Suprapubic skin (tissue), 4 donors: ENCODE measurements around the gene FAM241B. TPM values are rescaled to one million over a fixed set of nuclear protein-coding genes. Genes with fewer than 3 reads are reported as not detected.

Experiments used
- DNase-seq, 2 donors: peaks; one replicate each; pipeline ENCODE4 v3.0.0-alpha.2; 2019; ENCODE audit warnings: low spot score in 2 of 2
- H3K27ac ChIP-seq: fragments of 200-600 bp; sonication (generic); one replicate; pipeline ENCODE4 v1.5.1; 2019
- H3K27me3 ChIP-seq: fragments of 200-600 bp; sonication (generic); one replicate; pipeline ENCODE4 v1.5.1; 2019
- H3K36me3 ChIP-seq: fragments of 200-600 bp; sonication (generic); one replicate; pipeline ENCODE4 v1.5.1; 2019
- H3K4me1 ChIP-seq: fragments of 200-600 bp; sonication (generic); one replicate; pipeline ENCODE4 v1.5.1; 2019
- H3K4me3 ChIP-seq: fragments of 200-600 bp; sonication (generic); one replicate; pipeline ENCODE4 v1.5.1; 2019; ENCODE audit warnings: mild to moderate bottlenecking
- H3K9me3 ChIP-seq: fragments of 200-600 bp; sonication (generic); one replicate; pipeline ENCODE4 v1.5.1; 2019
- CTCF ChIP-seq, 2 donors: fragments of 200-600 bp in 1 of 2; fragments of 450-650 bp in 1 of 2; sonication (generic) in 1 of 2; IDR thresholded peaks; one replicate each; pipeline ENCODE4 v1.5.1; 2016 to 2019; ENCODE audit warnings: antibody characterized with exemption in 2 of 2, mild to moderate bottlenecking in 1 of 2, moderate library complexity in 1 of 2
- EP300 ChIP-seq: sonication (generic); formaldehyde crosslinking; IDR thresholded peaks from one replicate; pipeline ENCODE4 v1.6.1; 2017; ENCODE audit warnings: antibody characterized with exemption
- POLR2A ChIP-seq, 2 donors: fragments of 450-650 bp; IDR thresholded peaks; one replicate each; pipeline ENCODE4 v1.6.1; 2017; ENCODE audit warnings: antibody characterized with exemption in 2 of 2, mild to moderate bottlenecking in 2 of 2, moderate library complexity in 2 of 2
- POLR2AphosphoS5 ChIP-seq, 3 donors: sonication (generic); formaldehyde crosslinking; IDR thresholded peaks; one replicate each; pipeline ENCODE4 v1.6.1; 2017; ENCODE audit warnings: antibody characterized with exemption in 3 of 3
- WGBS: methylation state at CpG from one replicate; pipeline ENCODE4 v1.1.5; 2018; 5-methylcytosine and 5-hydroxymethylcytosine counted together
- total RNA-seq, 4 donors: library from RNA; depleted of rRNA; stranded (reverse); fragments of >200 nt; gene quantifications; one replicate each; pipeline ENCODE4 v1.1.0, GENCODE V29; 2016

FAM241B gene
- total RNA-seq, 4 donors from 2014 or later: 0.49 to 4.3 (median 2.5) TPM

GRCh38 chr10:69600761-69601330 lies 29.2 kb upstream of the FAM241B start:
- Histone ChIP-seq H3K4me1 (no peaks in the 10 kb centered on the region), H3K27me3 (peaks cover 25% of the 10 kb centered on the region), H3K9me3 (no peaks in the 10 kb centered on the region), H3K36me3 (no peaks in the 10 kb centered on the region), H3K27ac (no peak overlapping the region), H3K4me3 (no peak overlapping the region)
- TF ChIP-seq POLR2A (IDR thresholded peaks at IDR 0.05) (no peak), CTCF (IDR thresholded peaks at IDR 0.05) (no peak), EP300 (no peak), POLR2AphosphoS5 (IDR thresholded peaks at IDR 0.05) (no peak)
- WGBS: 73% methylated on average over 5 of the region's 5 CpGs
- no peak for DNase-seq

GRCh38 chr10:69609077-69609476 lies 21.0 kb upstream of the FAM241B start:
- DNase-seq: no peak
- WGBS: 92% methylated on average over 1 of the region's 1 CpG
- H3K9me3 ChIP-seq: no peaks in the 10 kb centered on the region
- no peak overlapping the region for H3K4me3 ChIP-seq
- peaks cover 7% of the 10 kb centered on the region for H3K27me3 ChIP-seq
- H3K36me3 ChIP-seq: no peaks in the 10 kb centered on the region
- no peaks in the 10 kb centered on the region for H3K4me1 ChIP-seq
- H3K27ac ChIP-seq: no peak overlapping the region
- TF ChIP-seq POLR2AphosphoS5 (IDR thresholded peaks at IDR 0.05) (no peak), POLR2A (IDR thresholded peaks at IDR 0.05) (no peak), CTCF (IDR thresholded peaks at IDR 0.05) (no peak), EP300 (no peak)

GRCh38 chr10:69612760-69613159 lies 17.3 kb upstream of the FAM241B start:
- Histone ChIP-seq H3K27ac (no peak overlapping the region), H3K36me3 (no peaks in the 10 kb centered on the region), H3K9me3 (no peaks in the 10 kb centered on the region), H3K4me3 (no peak overlapping the region), H3K4me1 (no peaks in the 10 kb centered on the region), H3K27me3 (no peaks in the 10 kb centered on the region)
- TF ChIP-seq EP300 (no peak), CTCF (IDR thresholded peaks at IDR 0.05) (no peak), POLR2AphosphoS5 (IDR thresholded peaks at IDR 0.05) (no peak), POLR2A (IDR thresholded peaks at IDR 0.05) (no peak)
- no peak for DNase-seq

- 85% methylated on average over 1 of the region's 1 CpG for WGBS
Measured at GRCh38 chr10:69614130-69614529, 15.9 kb upstream of the FAM241B start.

GRCh38 chr10:69616358-69616757 lies 13.7 kb upstream of the FAM241B start:
- DNase-seq: no peak
- Histone ChIP-seq H3K27me3 (no peaks in the 10 kb centered on the region), H3K36me3 (no peaks in the 10 kb centered on the region), H3K4me1 (no peaks in the 10 kb centered on the region), H3K9me3 (no peaks in the 10 kb centered on the region), H3K27ac (no peak overlapping the region), H3K4me3 (no peak overlapping the region)
- no peak for TF ChIP-seq CTCF (IDR thresholded peaks at IDR 0.05)
- no peak for TF ChIP-seq EP300
- no peak for TF ChIP-seq POLR2AphosphoS5 (IDR thresholded peaks at IDR 0.05)
- no peak for TF ChIP-seq POLR2A (IDR thresholded peaks at IDR 0.05)
- 80% methylated on average over 4 of the region's 4 CpGs for WGBS

More at GRCh38 chr10:69614130-69614529, 15.9 kb upstream of the FAM241B start:
- no peak overlapping the region for H3K4me3 ChIP-seq
- no peaks in the 10 kb centered on the region for H3K27me3 ChIP-seq
- H3K36me3 ChIP-seq: no peaks in the 10 kb centered on the region
- H3K9me3 ChIP-seq: no peaks in the 10 kb centered on the region
- TF ChIP-seq EP300 (no peak), CTCF (IDR thresholded peaks at IDR 0.05) (no peak), POLR2A (IDR thresholded peaks at IDR 0.05) (no peak), POLR2AphosphoS5 (IDR thresholded peaks at IDR 0.05) (no peak)
- H3K4me1 ChIP-seq: no peaks in the 10 kb centered on the region
- no peak overlapping the region for H3K27ac ChIP-seq
- no peak for DNase-seq
